ENCODE results near the gene LNP1.

- TF ChIP-seq POLR2A (IDR thresholded peaks at IDR 0.05; ENCODE audit: low read length) (no peak), GATA1 (IDR thresholded peaks at IDR 0.05; ENCODE audit: low read depth, low read length) (no peak)
Measured at GRCh38 chr3:100364421-100364820, 36.9 kb upstream of the LNP1 start.

Measured in erythroblast (primary cell).